Right lung (tissue), 10 donors: ENCODE measurements around the gene HSD17B10. TPM values are rescaled to one million over a fixed set of nuclear protein-coding genes. Genes with fewer than 3 reads are reported as not detected.
"Not testable (repeated sequence)": the region's sequence is repeated elsewhere in the genome, so short reads cannot be mapped to it uniquely, and the experiment has no call there.

Source experiments
- DNase-seq, 2 donors: peaks; one replicate each; pipeline ENCODE4 v3.0.0-alpha.2; 2013
- long read RNA-seq, 8 donors: transcript quantifications; one replicate each; lab custom pipeline, GENCODE V29; 2026
- polyA plus RNA-seq, 5 donors: library from polyadenylated mRNA; unstranded; fragments of 120-200 nt; gene quantifications; one replicate each; pipeline versions ENCODE4 v1.2.1 to v1.2.3, GENCODE V29; 2013; ENCODE audit warnings: inconsistent platforms in 1 of 5, low replicate concordance in 1 of 5; ENCODE audit not compliant: insufficient read length in 5 of 5, insufficient read depth in 1 of 5

Gene HSD17B10
- 10 to 100 TPM; 69.7 to 93.1 (median 73.1) TPM for polyA plus RNA-seq
- long read RNA-seq, donor 1, transcript HSD17B10-201 (6 exons, 960 nt): major isoform, 39 of 61 reads
- long read RNA-seq, donor 1, partial matches to known transcripts: 20 of 61 reads
- long read RNA-seq, donor 1, other reads (novel, unspliced or antisense): 0 of 61 reads
- long read RNA-seq, donor 2, transcript HSD17B10-201 (6 exons, 960 nt): major isoform, 19 of 26 reads
- long read RNA-seq, donor 2, partial matches to known transcripts: 7 of 26 reads
- long read RNA-seq, donor 2, other reads (novel, unspliced or antisense): 0 of 26 reads
- long read RNA-seq, donor 3, transcript HSD17B10-201 (6 exons, 960 nt): major isoform, 28 of 35 reads
- long read RNA-seq, donor 3, partial matches to known transcripts: 6 of 35 reads
- long read RNA-seq, donor 3, other reads (novel, unspliced or antisense): 0 of 35 reads
- long read RNA-seq, donor 4, transcript HSD17B10-201 (6 exons, 960 nt): major isoform, 16 of 17 reads
- long read RNA-seq, donor 4, partial matches to known transcripts: 0 of 17 reads
- long read RNA-seq, donor 4, other reads (novel, unspliced or antisense): 0 of 17 reads
- long read RNA-seq, donor 5, transcript HSD17B10-203 (6 exons, 916 nt): minor isoform, 5 of 64 reads
- long read RNA-seq, donor 5, transcript HSD17B10-201 (6 exons, 960 nt): major isoform, 53 of 64 reads
- long read RNA-seq, donor 5, partial matches to known transcripts: 6 of 64 reads
- long read RNA-seq, donor 5, other reads (novel, unspliced or antisense): 0 of 64 reads
- long read RNA-seq, donor 6, transcript HSD17B10-201 (6 exons, 960 nt): major isoform, 44 of 51 reads
- long read RNA-seq, donor 6, partial matches to known transcripts: 6 of 51 reads
- long read RNA-seq, donor 6, other reads (novel, unspliced or antisense): 0 of 51 reads
- long read RNA-seq, donor 7, transcript HSD17B10-201 (6 exons, 960 nt): major isoform, 27 of 34 reads
- long read RNA-seq, donor 7, partial matches to known transcripts: 6 of 34 reads
- long read RNA-seq, donor 7, other reads (novel, unspliced or antisense): 0 of 34 reads
- long read RNA-seq, donor 8, transcript HSD17B10-201 (6 exons, 960 nt): major isoform, 11 of 11 reads
- long read RNA-seq, donor 8, partial matches to known transcripts: 0 of 11 reads
- long read RNA-seq, donor 8, other reads (novel, unspliced or antisense): 0 of 11 reads

- DNase-seq: peak; percentile 69 to 70
Measured at GRCh38 chrX:53433651-53434639, at the start of gene HSD17B10. HSD17B10 (minus strand) TSS chrX:53434370; CDS start chrX:53434345, 25 bp downstream.

GRCh38 chrX:53483416-53483815, 49.2 kb upstream of the HSD17B10 start:
- no peak for DNase-seq

GRCh38 chrX:53481816-53482465, 47.8 kb upstream of the HSD17B10 start:
- DNase-seq: peak; percentile 12 to 19

- DNase-seq: no peak
Measured at GRCh38 chrX:53481093-53481492, 46.9 kb upstream of the HSD17B10 start.

GRCh38 chrX:53479301-53479700, 45.1 kb upstream of the HSD17B10 start:
- DNase-seq: no peak

- no peak for DNase-seq
Measured at GRCh38 chrX:53476371-53476770, 42.2 kb upstream of the HSD17B10 start.

GRCh38 chrX:53474707-53475106, 40.5 kb upstream of the HSD17B10 start:
- no peak for DNase-seq

- DNase-seq: no peak
Measured at GRCh38 chrX:53471346-53471745, 37.2 kb upstream of the HSD17B10 start.

GRCh38 chrX:53468659-53469058, 34.5 kb upstream of the HSD17B10 start:
- DNase-seq: not testable (repeated sequence)

GRCh38 chrX:53458082-53458481, 23.9 kb upstream of the HSD17B10 start:
- no peak for DNase-seq

- no peak for DNase-seq
Measured at GRCh38 chrX:53456254-53456653, 22.1 kb upstream of the HSD17B10 start.

- no peak for DNase-seq
Measured at GRCh38 chrX:53452812-53453211, 18.6 kb upstream of the HSD17B10 start.

- DNase-seq: no peak
Measured at GRCh38 chrX:53449632-53450031, 15.5 kb upstream of the HSD17B10 start.

- no peak for DNase-seq
Measured at GRCh38 chrX:53447441-53447840, 13.3 kb upstream of the HSD17B10 start.

GRCh38 chrX:53445977-53446376, 11.8 kb upstream of the HSD17B10 start:
- no peak for DNase-seq

- no peak for DNase-seq
Measured at GRCh38 chrX:53442322-53442631, 8.1 kb upstream of the HSD17B10 start.

GRCh38 chrX:53441531-53442321, 7.6 kb upstream of the HSD17B10 start:
- DNase-seq: peak; percentile 30 to 46

GRCh38 chrX:53440621-53441517, 6.7 kb upstream of the HSD17B10 start:
- DNase-seq: peak in 1 of 2 donors; percentile 27
